Dermis microvascular lymphatic vessel endothelial cell (primary cell): ENCODE data around the gene ADAMTSL1. TPM values are rescaled to one million over a fixed set of nuclear protein-coding genes. Genes with fewer than 3 reads are reported as not detected.
A peak's percentile ranks its signal among the peaks of the same experiment; 100 is the strongest.
"Not testable (repeated sequence)": the region's sequence is repeated elsewhere in the genome, so short reads cannot be mapped to it uniquely, and the experiment has no call there.

Source experiments
- DNase-seq, 2 donors: peaks; one replicate each; pipeline versions ENCODE4 v3.0.0 to v3.0.0-alpha.2; 2010; ENCODE audit warnings: low read depth in 2 of 2
- total RNA-seq: library from RNA; depleted of rRNA; stranded (reverse); fragments of >200 nt; gene quantifications from 2 replicates; pipeline ENCODE4 v1.2.1, GENCODE V29; 2014

ADAMTSL1 gene
- total RNA-seq, 1 donor from 2014 or later: 9.1 TPM

GRCh38 chr9:18923671-18924430 is 449.9 kb downstream of the ADAMTSL1 start:
- no peak for DNase-seq

DNA sequence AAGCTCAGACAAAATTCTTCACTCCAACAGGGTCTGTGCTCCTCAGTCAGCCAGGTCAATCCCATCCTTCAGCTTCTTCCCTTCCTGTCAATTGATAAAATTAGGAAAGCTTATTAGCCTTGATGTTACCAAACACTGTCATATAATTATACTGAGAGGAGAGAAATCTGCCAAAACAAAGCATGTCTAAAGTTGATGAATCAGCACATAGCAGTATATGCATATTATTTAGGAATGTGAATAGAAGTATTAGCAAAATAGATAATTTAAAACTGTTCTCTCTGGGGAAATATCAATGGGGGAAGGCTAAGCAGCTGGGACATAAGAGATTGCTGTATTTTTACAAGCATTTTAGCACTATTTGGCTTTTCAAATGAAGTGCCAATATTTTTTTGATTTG is 451.9 kb downstream of the ADAMTSL1 start:
- no peak for DNase-seq

- no peak for DNase-seq
Observed at GRCh38 chr9:18926513-18926912, 452.6 kb downstream of the ADAMTSL1 start.

- DNase-seq: no peak
Observed at GRCh38 chr9:18928711-18929110, 454.8 kb downstream of the ADAMTSL1 start.

DNA sequence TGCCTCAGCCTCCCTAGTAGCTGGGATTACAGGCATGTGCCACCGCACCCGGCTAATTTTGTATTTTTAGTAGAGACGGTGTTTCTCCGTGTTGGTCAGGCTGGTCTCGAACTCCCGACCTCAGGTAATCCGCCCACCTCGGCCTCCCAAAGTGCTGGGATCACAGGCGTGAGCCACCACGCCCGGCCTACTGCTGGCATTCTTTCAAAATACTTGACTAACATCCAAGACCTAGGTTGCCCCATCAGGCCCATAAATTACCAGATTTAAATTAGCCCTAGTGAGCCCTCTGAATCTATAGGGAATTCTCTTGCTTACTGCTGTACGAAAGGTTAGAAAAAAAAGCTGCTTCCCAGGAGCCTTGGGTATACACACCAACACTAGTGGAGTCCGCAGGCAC is 456.7 kb downstream of the ADAMTSL1 start:
- not testable (repeated sequence) for DNase-seq

DNA sequence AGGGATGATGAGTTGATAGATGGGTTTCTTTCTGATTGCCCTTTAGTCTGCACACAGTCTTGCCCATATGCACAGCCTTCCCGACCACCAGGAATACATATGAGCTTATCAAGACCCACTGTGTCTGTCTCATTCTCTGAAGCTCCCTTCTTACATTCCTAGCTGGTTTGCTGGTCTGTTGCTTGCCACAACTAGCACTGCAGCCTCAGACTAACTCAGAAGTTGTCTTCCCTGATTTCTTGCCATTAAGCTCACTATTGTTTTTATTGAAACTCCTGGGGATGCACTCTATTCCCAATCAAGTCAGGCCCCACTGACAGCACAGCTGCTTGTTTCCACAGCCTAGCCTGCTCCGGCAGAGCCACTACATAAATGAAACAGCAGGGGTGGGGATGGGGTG is 461.6 kb downstream of the ADAMTSL1 start:
- DNase-seq: no peak

GRCh38 chr9:18936094-18936871 is 462.3 kb downstream of the ADAMTSL1 start:
- DNase-seq: no peak

DNA sequence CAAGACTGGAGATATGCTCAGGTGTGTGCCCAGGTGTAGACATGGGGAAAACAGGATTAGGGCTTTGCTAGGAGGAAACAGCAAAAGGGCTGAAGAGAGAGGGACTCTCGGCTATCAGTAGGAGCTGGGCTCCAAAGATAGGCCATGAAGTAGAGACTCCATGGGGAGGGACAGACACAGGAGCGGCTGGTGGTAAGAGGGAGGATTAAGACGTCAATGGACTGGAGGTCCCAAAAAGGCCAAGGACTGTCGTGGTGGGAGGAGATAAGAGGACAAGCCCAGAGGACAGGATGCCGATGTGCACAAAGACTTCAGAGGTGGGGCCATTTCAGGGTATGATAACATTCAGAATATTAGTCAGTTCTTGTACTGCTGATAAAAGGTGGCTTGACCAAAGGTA is 466.0 kb downstream of the ADAMTSL1 start:
- DNase-seq: no peak

DNA sequence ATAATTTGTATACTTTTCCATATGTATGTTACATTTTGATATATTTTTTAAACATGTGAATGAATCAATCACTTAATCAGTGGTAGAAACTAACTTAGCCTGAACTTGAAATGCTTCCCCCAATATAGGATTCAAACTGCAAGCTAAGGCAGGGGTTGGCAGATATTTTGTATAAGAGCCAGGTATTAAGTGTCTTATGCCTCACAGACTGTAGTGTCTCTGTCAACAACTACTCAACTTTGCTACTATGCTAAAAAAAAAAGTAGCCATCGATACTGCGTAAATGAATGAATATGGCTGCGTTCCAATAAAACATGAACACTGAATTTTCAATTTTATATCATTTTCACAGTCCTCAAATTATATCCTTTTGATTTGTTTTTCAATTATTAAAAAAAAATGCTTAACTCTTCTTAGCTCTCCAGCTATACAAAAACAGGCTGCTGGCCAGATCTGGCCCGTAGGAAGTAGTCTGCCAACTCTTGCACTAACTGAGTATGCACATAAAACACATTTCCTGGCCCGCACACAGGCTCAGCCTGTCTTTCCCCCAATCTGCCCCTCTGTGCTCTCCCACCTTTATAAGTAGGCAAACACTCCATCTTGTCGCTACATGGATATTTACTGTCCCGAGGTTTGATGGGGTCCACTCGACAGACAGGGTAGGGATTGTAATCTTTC is 467.2 kb downstream of the ADAMTSL1 start:
- no peak for DNase-seq

DNA sequence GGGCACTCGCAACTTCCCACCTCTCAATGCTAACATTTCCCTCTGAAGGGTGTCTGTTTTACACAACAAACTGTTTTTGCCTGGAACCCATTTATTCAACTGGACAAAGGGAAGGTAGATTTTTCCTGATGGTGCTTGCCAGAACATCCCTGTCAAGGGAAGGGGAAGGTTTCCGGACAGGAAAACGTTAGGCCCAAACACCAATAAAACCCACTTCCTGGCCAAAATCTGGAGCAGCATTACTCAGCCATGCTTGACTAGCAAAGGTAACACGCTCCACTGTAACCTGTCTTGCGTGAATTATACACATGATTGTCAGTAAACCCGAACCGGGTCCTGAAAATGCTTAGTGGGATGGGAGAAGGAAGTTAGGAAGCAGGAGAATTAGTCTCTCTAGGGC is 468.8 kb downstream of the ADAMTSL1 start:
- DNase-seq: peak; percentile 41 to 78

DNA sequence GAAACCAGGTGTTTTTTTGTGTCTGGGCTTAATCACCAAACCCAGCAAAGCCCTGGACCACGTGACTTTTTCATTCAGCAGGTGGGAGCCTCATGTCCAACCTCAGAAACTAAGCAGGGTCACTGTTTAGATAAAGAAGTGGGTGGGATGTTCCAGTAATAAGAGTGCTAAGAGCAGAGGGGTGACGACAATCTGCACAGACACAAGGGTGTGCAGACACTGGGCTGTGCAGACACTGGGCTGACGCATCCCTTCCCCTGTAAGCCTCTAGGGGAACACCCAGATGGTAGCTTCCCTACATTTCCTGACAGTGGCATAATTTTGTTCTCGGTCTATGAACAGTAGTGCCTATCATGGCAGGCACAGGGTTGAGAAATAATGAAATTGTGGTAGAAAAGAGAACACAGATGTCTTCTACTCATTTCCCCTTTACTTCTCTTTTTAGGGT is 474.0 kb downstream of the ADAMTSL1 start:
- no peak for DNase-seq

DNA sequence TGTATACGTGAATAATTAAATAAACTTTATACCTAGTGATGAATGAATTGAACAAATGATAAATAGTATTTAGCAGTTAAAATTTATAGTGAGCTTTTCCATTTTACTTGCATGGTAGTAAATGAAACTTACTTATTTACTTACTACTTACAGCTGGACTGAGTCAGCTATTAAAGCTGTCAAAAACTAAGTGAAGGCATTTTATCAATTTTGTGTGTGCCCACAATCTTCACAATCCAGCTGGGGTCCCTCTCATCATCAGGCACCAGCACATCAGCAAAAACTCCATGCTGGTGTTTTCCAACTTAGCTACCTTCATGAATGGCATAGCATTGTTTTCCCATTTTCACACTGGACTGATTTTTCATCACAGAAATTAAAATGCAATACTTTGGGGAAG is 478.0 kb downstream of the ADAMTSL1 start:
- no peak for DNase-seq

- DNase-seq: no peak
Observed at GRCh38 chr9:18955626-18956025, 481.7 kb downstream of the ADAMTSL1 start.
